Occipital lobe (tissue), 2 donors: ENCODE data around the gene ZNF784. TPM values are rescaled to one million over a fixed set of nuclear protein-coding genes. Genes with fewer than 3 reads are reported as not detected.
A peak's percentile ranks its signal among the peaks of the same experiment; 100 is the strongest.

ENCODE experiments used
- DNase-seq: peaks from one replicate; lab custom pipeline; 2025; lab: John Stamatoyannopoulos, UW
- total RNA-seq: library from RNA; depleted of rRNA; stranded (reverse); fragments of >200 nt; gene quantifications from one replicate; pipeline ENCODE4 v1.2.3, GENCODE V29; 2014

ZNF784 gene
- total RNA-seq, 1 donor from 2014 or later = 5.1 TPM

DNA sequence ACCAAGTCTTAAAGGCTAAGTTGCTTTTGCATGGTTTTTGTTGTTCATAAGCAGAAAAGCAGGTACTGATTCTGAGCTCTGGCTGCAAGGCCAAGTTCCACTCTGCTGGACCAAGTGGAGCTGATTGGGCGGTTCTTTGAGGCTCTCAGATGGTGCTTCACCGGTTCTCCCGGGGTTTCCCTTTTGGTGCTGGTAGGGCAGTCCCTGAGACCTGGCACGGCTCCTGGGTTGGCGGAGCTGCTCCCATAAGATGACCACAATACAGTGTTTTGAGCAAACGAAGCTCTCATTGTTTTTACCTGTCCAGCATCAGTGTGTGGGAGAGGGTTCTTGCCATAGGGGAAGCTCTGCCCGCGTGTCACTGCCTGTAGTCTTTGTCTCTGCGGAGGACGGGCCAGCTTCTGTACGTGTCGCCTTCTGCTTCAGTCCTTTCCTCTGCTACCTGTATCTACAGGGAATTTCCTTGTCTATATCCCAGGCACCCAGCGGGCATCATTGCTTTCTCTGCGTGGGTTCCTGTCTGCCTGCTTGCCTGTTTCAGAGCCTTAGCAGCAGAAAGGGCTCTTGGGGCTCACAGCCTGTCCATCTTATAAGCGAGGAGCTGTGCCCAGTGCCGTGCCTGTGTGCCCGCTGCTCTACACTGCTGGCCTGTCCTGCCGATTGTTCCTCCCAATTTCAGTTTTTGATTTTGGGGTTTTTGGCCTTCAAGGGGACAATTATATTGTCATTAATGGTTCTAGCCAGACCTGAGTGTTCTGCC, 32.8 kb upstream of the ZNF784 start:
- DNase-seq = no peak

DNA sequence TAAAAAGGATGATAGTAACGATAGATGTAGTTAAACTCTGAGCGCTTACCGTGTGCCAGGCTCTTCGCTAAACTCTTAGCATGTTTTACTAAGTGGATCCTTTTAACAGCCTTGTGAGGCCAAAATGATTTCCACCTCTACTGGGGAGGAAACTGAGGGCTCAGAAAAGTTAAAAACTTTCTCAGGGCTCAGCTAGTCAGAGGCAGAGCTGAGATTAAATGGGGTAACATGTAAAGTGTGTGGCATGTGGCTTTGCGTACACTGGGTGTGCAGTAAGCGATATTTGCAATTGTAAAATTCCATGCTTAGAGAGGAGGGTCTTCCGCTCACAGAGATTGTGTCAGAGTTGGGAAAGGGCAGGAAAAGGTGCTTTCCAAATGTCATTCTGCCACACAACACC, 32.2 kb upstream of the ZNF784 start:
- DNase-seq = no peak

DNA sequence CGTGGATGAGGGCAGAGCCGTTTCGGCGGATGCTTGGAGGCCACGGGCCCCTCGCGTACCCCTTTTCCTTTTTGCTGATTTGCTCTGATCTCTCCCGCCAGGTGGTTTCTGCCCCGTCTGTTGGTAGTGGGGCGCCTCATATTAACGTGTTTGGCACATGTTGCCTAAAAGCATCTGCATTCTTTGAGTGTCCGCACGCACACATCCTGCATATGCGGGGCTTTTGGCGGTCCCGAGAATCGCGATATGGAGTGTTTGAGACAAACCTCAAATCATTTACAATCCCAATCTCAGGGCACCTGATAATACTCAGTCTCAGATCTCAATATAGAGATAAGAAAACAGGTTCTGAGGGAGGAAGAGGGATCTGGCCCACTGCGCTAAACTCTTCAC, 31.3 kb upstream of the ZNF784 start:
- DNase-seq = no peak

DNA sequence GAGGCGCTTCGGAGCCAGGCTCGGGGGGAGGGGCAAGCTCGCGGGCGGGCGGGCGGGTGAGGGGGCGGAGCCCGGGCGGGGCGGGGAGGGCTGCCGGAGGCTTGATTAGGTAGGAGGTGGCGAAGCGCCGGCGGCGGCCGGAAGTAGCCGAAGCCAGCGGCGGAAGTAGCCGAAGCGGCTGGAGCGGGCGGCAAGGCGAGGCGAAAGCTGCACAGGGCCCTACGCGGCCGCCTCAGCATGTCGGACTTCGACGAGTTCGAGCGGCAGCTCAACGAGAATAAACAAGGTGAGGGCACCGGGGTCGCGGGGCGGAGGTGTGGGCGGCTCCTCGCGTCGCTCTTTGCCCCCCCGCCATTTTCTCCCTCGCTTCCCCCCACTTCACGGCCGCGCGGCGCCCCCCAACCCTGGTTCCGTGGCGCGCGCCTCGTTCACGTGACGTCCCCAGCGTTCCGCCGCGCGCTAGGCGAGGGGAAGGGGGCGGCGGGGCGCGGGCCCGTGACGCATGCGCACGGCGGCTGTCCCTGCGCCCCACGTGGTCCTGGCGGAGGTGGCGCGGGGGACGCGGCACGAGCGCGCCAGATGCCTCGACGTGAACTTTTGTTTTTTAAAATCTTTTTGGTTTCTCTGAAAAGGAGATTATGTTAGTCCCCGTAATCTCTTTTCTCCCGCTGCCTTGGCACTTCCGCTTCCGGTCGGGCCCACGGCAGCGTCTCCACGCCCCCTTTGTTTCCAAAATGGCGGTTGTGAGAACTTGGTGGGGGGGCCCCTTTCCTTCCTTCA, 30.7 kb upstream of the ZNF784 start, which contains the start of gene U2AF2:
U2AF2 (plus strand) TSS at position 168 of the 780 bp plus-strand sequence; CDS start at position 238, 70 bp downstream.
- peak; percentile 91 for DNase-seq

DNA sequence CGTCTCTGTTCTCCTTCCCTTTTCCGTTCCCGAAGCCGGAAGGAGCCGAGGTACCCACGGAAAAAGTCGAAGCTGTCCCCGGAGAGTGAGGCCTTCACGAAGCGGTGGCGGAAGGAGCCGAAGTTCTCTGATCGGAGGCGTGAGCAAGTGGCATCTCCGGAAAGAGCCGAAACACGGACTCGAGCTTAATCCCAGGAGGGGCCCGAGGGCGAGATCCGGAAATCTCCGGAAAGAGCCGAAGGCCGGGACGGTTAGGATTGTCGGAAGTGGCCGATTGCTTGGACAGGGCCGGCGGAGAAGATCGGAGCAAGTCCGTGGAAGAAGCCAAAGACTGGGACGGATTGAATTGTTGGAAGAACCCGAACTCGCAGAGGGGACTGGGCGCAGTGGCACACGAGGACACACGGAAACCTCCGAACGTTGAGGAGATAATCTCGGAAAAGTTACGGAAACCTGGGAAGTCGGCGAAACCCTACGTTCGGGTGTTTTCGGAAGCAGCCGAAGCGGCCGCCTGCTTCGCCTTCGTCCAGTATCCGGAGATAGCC, 30.0 kb upstream of the ZNF784 start:
- peak; percentile 96 for DNase-seq

DNA sequence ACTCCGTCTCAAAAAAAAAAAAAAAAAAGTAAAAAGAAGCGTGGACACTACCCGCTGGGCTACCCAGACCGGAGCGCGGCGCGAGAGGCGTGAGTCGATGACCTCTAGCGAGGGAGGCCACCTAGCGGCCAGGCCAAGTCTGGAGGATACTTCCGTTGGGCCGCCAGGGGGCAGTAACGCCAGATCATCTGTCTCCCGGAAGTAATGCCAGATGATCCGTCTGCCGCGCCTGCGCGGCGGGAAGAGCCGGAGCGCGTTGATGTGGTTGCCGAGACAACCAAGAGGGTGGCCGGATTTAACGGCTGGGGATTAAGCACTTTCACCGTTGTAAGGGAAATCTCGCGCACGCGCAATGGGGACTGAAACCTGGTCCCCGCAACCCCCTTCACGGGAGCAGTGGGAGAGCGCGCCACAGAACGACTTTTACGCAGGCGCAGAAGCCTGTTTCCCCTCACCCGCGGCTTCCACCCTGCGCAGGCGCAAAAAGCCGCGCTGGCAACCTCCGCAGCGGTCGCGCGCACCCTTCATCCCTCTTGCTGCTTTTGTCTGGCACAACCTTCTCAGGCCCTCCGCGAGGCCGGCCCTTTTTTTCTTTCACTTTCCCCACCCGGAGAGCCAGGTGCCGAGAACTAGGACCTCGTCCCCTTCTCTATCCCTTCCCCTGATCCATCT, 29.4 kb upstream of the ZNF784 start:
- peak; percentile 93 for DNase-seq

DNA sequence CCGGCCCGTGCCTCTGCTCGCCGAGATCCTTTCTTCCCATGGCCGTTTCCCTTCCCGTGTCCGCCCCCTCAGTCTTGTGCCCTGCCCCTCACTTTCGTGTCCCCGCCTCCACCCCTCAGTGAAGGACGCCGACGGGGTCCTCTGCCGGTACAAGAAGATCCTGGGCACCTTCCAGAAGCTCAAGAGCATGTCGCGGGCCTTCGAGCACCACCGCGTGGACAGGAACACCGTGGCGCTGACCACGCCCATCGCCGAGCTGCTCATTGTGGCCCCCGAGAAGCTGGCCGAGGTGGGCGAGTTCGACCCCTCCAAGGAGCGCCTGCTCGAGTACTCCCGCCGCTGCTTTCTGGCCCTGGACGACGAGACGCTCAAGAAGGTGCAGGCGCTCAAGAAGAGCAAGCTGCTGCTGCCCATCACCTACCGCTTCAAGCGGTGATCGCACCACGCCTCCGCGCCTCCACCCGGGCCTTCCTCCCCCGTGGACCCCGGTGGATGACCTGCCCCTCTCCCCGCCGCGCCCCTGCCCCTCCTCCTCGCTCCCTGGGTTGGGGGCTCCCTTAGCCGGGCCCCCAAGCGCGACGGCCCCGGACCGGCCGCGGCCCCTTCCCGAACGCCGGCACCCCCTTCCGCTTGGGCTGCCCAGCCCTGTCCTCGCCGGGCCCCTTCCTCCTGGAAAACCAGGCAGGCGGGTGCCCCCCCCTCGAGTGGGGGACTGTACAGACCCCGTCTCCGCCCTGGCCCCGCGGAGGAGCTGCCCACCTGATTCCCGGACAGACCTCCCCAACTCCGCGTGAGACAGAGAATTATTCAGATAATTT, 28.2 kb upstream of the ZNF784 start:
- no peak for DNase-seq

DNA sequence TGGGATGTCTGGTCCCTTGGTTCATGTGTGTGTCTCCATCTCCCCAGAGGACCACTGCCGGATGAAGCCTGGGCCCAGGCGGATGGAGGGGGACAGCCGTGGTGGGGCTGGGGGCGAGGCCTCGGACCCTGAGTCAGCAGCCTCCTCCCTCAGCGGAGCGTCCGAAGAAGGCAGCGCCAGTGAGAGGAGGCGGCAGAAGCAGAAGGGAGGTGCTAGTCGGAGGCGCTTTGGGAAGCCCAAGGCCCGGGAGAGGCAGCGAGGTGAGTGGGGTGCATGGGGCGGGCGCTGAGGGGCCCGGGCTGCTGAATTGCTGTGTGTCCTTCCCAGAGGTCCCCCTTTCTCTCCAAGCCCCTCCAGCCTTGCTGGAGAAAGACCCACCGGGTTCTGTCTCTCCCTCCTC, 26.9 kb upstream of the ZNF784 start:
- no peak for DNase-seq

DNA sequence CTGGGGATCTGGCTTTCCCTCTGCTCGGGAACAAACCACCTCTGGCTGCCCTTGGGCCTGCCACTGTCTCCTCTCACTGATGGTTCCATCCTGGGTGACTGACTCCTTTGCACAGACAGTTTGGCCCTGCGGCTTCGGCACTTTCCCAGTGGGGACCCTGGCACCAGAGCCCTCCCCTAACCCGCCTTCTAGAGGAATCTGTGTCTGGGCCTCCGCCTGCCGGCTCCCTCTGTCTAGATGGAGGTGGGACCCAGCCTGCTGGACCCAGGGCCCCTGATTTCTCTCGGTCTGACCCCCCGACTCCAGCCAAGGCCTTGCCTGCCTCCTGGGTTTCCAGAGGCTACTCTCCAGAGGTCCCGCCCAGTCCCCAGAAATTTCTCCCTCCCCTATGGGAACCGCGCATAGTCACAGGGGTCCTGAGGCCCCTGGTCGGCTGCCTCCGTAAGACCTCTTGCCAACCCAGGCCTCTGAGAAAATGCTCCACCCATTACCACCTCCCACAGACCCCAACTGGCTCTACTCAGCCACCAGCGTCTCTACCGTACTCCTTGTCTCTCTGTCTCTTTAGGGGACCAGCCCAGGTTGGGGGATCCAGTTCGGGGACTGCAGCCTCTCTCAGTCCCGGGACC, 26.4 kb upstream of the ZNF784 start:
- DNase-seq = no peak

DNA sequence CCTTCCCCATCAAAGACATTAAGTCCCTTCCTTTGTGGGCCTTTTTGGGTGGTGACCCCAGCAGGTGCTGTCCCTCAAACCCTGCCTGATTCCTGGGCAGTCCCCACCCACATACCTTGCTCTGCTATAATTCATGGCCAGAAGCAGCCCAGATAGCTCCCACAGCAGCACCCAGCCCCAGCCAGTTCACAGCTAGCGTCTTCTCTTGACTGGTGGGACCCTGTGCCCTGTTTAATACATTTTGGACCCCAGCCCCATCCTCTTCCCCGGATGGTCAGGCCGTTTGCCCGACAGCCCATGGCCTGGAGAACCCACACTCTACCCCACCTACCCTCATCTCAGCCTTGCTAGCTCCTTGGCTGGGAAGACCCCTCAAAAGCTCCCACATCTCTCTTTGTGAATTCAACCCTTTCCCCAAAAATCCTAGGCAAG, 25.8 kb upstream of the ZNF784 start:
- no peak for DNase-seq

DNA sequence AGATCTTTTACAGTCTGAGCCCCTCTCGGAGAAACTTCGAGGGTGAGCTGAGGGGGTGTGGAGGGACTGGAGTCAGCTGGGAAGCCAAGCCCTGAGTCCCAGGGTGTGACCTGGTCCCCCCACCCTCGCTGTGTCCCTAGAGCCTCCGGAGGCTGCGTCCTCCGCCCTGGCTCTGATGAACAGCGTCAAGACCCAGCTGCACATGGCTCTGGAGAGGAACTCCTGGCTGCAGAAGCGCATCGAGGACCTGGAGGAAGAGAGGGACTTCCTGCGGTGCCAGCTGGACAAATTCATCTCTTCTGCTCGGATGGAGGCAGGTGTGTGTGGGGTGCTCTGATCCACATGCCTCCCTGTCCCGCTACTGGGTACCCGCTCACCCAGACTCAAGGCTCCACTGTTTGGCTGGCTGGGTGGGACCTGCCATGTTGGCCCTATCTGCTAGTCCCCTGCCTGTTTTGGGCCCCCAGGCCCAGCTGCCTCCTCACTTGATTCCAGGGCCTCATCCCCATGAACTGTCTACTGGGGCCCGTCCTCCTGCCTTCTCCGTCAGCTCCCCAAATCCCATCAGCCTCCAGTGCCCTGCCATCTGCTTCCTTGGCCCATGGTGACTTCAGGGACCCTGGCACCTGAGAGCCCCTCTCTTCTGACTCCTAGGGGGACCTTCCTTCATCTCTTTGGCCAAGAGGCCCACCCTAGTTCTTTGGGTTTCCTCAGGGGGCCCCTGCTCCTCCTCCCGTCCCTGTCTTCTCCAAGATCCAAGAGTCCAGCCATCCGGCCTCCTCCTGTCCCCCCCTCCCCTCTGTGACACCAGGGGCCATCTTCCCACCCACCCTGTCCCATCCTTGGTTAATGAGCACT, 25.1 kb upstream of the ZNF784 start:
- DNase-seq = no peak

DNA sequence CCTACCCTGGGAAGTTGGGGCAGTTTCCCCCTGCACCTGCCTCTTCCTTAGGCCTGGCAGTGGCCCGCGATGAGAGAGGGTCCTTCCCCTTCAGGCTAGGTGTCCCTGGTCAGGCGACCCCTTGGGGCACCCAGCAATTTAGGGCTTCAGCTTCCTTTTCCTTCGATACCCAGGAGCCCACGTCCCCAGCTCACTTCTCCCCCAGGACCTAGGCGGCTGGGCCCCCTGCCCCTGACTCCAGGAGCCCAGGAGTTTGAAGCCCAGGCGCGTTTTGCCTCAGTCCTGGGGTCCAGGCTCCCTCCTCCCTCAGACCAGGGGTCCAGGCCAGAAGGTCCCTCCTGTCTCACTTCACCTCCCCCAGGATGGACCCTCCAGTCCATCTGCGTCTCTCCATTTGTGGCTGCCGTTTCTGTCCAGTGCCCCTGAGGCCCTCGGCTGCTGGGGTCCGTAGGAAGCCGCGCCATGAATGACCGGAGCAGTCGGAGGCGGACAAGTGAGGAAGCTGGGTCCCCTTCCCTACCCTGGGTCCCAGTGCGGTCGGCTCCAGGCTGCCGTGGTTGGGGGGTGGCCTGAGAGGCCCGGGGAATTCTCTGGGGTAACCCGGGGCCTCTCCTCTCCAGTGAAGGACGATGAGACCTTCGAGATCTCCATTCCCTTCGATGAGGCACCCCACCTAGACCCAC, 24.4 kb upstream of the ZNF784 start:
- no peak for DNase-seq

DNA sequence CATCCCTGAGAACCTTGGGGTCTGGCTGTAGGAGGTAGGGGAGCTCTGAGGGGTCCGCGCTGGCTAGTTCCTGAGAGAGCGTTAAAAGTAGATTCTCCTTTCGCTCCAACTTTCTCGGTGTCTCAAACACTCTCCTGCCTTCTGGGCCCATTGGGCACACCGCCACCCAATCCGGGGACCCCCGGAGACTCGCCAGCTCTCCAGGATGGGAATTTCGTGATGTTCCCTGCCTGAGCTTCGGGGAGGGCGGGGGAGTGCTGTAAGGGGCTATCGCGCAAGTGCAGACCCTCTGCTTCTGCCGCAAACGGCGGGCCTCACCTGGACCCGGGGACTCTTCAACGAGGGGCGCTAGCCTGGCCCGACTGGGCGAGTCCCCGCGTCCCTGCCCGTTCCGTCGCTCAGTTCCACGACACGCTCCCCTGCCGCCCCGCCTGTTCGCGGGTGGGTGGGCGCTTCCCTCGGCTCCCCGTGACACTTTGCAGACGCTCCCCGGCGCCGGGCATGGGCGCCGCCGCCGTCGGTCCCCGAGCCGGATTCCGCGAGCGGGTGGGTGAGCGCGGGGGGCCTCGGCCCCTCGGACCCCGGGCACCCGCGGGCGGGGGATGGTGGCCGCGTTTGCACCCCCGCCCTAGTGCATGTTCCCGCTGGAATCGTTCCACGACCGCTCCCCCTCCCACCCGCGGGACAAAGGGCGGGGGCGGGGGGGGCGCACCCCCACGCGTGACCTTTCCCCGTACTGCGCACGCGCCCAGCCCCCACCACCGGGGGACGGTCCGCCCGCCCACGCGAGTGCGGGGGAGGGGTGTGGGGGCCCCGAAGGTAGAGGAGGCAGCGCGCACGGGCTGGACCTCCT, 23.6 kb upstream of the ZNF784 start, which contains the start of gene CCDC106:
CCDC106 (plus strand) TSS at position 481 of the 853 bp plus-strand sequence. CDS start 835 bp downstream, outside the sequence.
- peak; percentile 70 for DNase-seq

DNA sequence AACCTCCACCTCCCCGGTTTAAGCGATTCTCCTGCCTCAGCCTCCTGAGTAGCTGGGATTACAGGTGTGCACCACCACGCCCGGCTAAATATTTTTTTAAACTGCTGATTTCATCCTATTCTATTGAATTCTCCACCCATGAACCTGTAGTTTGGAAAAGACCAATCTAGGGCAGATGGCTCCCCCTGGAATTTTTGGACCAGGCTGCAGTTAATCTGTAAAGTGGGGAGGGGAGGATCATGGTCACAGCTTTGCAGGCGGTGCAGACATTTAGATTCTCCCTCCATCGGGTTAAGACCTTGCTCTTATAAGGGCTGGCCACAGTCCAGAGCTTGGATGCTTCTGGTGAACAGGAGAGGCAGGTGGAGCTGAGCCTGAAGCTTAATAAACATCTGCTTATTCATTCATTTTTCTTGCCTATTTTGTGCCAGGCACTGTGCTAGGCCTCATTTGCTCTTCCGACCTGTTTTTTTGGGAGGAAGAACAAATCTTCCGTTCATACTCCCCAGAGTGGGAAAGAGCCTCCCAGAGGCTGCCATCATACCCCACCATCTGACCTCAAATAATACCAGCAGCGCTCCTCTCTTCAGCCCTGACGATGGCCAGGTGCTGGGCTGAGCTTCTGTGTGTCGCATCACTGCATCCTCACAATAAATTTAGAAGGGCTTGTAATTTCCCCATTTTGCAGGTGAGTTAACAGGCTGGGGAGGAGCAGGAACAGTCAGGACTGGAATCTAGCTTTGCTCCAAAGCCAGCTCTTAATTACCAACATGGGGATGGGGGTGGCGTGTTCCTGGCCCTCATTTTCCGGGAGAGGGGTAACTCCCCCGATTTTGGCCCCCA, 22.7 kb upstream of the ZNF784 start:
- no peak for DNase-seq

DNA sequence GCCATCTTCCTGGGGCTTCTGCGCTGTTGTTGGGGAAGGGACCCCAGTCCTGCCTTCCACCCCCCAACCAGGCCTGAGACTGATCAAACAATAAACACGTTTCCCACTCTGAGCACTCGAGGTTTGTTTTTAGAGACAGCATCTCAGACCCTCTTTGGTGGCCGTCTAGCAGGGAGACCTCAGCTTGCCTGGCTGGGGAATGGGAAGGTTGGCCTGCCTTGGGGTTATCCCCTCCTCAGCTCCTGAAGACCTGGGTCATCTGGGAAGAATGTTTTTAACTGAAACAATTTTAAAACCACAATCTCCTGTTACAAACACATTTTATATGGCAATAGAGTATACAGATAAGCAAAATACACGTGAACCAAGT, 21.1 kb upstream of the ZNF784 start:
- no peak for DNase-seq

DNA sequence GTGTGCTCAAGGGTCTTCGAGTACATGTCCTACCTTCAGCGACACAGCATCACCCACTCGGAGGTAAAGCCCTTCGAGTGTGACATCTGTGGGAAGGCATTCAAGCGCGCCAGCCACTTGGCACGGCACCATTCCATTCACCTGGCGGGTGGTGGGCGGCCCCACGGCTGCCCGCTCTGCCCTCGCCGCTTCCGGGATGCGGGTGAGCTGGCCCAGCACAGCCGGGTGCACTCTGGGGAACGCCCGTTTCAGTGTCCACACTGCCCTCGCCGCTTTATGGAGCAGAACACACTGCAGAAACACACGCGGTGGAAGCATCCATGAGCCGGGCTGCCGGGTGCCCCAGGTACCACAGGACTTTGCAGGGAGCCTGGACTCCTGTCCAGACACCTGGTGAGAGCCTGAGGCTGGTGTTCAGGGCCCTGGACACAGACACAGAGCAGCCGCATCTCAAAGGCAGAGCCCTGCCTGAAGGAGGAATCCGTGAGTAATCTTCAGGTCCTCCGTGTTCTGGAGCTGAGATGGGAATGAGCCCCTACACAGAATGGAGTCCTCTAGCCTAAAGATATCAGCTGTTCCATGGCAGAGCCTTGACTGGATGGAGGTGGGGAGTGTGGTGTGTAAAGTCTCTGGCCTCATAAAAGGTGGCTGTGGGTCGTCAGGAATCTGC, 20.6 kb upstream of the ZNF784 start:
- no peak for DNase-seq
